ENCODE results near the gene SCYGR4.

SCYGR4 gene

GRCh38 chr2:227613272-227613660 is 4.0 kb upstream of the SCYGR4 start:
- TF ChIP-seq CTCF (IDR thresholded peaks at IDR 0.05; ENCODE audit: low read depth, low read length, missing control alignments): no peak
- no peak overlapping the region for H3K4me3 ChIP-seq (ENCODE audit: low read depth, low read length)
- no peak for DNase-seq (ENCODE audit: low read depth)

- no peak for TF ChIP-seq CTCF (IDR thresholded peaks at IDR 0.05; ENCODE audit: low read depth, low read length, missing control alignments)
- DNase-seq (ENCODE audit: low read depth): no peak
- no peak overlapping the region for H3K4me3 ChIP-seq (ENCODE audit: low read depth, low read length)
Measured at GRCh38 chr2:227614246-227614645, 3.1 kb upstream of the SCYGR4 start.

DNA sequence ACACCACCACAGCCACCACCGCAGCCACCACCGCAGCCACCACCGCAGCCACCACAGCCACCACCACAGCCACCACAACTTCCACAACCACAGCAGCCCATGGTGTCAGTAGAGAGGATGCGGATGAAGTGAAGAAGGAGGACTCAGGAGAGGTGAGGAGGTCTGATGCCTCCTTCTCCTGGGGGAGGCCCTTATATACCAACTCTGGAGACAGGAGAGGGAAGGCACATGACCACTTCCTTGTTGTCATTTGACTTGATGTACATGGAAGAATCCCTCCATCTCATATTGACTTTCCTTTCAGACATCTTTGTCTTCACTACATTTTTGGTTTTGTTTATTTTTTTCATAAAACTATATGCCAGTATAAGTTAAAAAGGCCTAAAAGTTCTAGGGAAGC is 2.6 kb upstream of the SCYGR4 start, which contains the start of gene SCYGR3:
SCYGR3 (minus strand) TSS at position 101 of the 400 bp plus-strand sequence; CDS start at position 101, 0 bp downstream.
- DNase-seq (ENCODE audit: low read depth): no peak
- H3K4me3 ChIP-seq (ENCODE audit: low read depth, low read length): no peak within 1 kb of the TSS
- TF ChIP-seq CTCF (IDR thresholded peaks at IDR 0.05; ENCODE audit: low read depth, low read length, missing control alignments): no peak

DNA sequence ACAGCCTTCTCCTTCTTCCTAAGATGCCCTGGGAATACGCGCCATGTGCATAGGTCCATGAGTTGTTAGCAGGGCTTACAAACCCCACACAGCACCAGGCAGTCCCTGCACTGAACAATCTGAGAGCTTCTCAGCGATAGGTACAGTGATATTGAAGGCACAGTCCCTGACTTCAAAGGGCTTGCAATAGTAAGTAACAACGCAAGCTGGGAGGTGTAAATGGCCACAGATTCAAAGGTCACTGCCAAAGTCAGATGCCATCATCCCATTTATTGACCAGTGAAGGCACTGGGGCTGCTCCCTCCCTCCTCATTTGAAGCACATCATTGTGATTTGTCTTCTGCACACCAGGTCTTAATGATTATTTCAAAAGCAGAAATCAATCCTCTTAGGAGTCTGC is 2.1 kb upstream of the SCYGR4 start:
- no peak overlapping the region for H3K4me3 ChIP-seq (ENCODE audit: low read depth, low read length)
- DNase-seq (ENCODE audit: low read depth): no peak
- no peak for TF ChIP-seq CTCF (IDR thresholded peaks at IDR 0.05; ENCODE audit: low read depth, low read length, missing control alignments)

DNA sequence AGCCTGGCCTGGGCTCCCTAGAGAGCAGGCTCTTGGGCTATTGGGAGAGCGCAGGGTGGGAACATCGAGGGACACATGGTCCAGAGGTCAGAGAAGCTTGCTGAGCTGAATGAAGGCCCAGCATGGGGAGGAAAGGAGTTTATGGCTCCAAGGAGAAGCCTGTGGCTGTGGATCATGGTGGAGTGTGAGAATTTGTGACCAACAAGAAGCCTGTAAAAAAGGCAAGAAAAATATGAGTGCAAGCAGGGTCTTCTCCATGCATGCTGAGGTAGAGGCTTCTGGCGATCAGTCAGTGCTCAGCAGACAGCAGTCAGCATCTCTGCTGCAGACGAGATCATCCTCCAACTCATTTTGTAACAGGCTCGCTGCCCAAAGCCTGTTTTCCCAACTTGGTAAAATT is 1.4 kb upstream of the SCYGR4 start:
- DNase-seq (ENCODE audit: low read depth): no peak
- no peak overlapping the region for H3K4me3 ChIP-seq (ENCODE audit: low read depth, low read length)
- TF ChIP-seq CTCF (IDR thresholded peaks at IDR 0.05; ENCODE audit: low read depth, low read length, missing control alignments): no peak

DNA sequence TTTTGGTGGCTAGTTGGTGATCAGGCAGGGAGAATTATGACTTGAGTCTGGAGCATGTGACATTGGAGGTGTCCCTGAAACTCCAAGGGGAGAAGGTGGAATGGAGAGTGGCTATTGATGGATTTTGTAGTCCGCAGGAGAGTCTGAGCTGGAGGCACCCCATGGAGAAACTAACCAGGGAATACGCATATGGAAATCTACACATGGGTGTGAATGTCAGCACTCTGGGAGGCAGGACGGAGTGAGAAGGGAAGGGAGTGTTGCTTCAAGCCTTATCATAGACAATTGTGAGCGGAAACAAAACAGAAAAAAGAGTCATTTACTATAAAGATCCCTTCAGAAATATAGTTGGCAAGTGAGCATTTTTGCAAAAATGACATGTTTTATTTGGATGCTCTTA is 667 bp upstream of the SCYGR4 start:
- no peak overlapping the region for H3K4me3 ChIP-seq (ENCODE audit: low read depth, low read length)
- TF ChIP-seq CTCF (IDR thresholded peaks at IDR 0.05; ENCODE audit: low read depth, low read length, missing control alignments): no peak
- no peak for DNase-seq (ENCODE audit: low read depth)

GRCh38 chr2:227623226-227623625 is 5.9 kb downstream of the SCYGR4 start:
- no peak for TF ChIP-seq CTCF (IDR thresholded peaks at IDR 0.05; ENCODE audit: low read depth, low read length, missing control alignments)
- DNase-seq (ENCODE audit: low read depth): no peak
- H3K4me3 ChIP-seq (ENCODE audit: low read depth, low read length): no peak overlapping the region

Measured in GM12864 (cell line).